Astrocyte (in vitro differentiated cells and primary cell): ENCODE results near the gene CNTNAP1. TPM values are rescaled to one million over a fixed set of nuclear protein-coding genes. Genes with fewer than 3 reads are reported as not detected.
"Not testable (repeated sequence)": the region's sequence is repeated elsewhere in the genome, so short reads cannot be mapped to it uniquely, and the experiment has no call there.

Experiments
- DNase-seq: peaks from one replicate; pipeline ENCODE4 v3.0.0-alpha.2; 2010; ENCODE audit warnings: low read depth
- FAIRE-seq: peaks from 2 replicates; lab custom pipeline; 2011; peaks lifted over from hg19 to GRCh38; lab: Jason Lieb, UNC
- H2AFZ ChIP-seq: 2 replicates; pipeline ENCODE4 v1.6.0; 2012; ENCODE audit warnings: low read depth, low read length, inconsistent platforms
- H3K27ac ChIP-seq: 2 replicates; pipeline ENCODE4 v1.5.1; 2011; ENCODE audit warnings: low read depth, low read length, inconsistent platforms
- H3K27me3 ChIP-seq: 2 replicates; pipeline ENCODE4 v1.6.0; 2011; ENCODE audit warnings: low read length, inconsistent platforms; ENCODE audit not compliant: insufficient read depth
- H3K36me3 ChIP-seq: 2 replicates; pipeline ENCODE4 v1.5.1; 2011; ENCODE audit warnings: low read length, inconsistent platforms; ENCODE audit not compliant: insufficient read depth
- H3K4me1 ChIP-seq: 2 replicates; pipeline ENCODE4 v1.5.1; 2011; ENCODE audit warnings: low read length, inconsistent platforms; ENCODE audit not compliant: insufficient read depth
- H3K4me2 ChIP-seq: 2 replicates; pipeline ENCODE4 v1.6.0; 2012; ENCODE audit warnings: low read length, inconsistent platforms
- H3K4me3 ChIP-seq: 2 replicates; pipeline ENCODE4 v1.5.1; 2011; ENCODE audit warnings: low read depth, mild to moderate bottlenecking, low read length, inconsistent platforms; ENCODE audit not compliant: insufficient read depth
- H3K79me2 ChIP-seq: 2 replicates; pipeline ENCODE4 v1.6.0; 2012; ENCODE audit warnings: mild to moderate bottlenecking, low read length, inconsistent platforms; ENCODE audit not compliant: insufficient read depth
- H3K9ac ChIP-seq: 2 replicates; pipeline ENCODE4 v1.6.0; 2012; ENCODE audit warnings: mild to moderate bottlenecking, low read length, inconsistent platforms
- H3K9me3 ChIP-seq: 2 replicates; pipeline ENCODE4 v1.5.1; 2012; ENCODE audit warnings: low read depth, mild to moderate bottlenecking, low read length, inconsistent platforms; ENCODE audit not compliant: insufficient read depth
- H4K20me1 ChIP-seq: 2 replicates; pipeline ENCODE4 v1.6.0; 2012; ENCODE audit warnings: low read length, inconsistent platforms; ENCODE audit not compliant: insufficient read depth
- H3K27ac Mint-ChIP-seq: one replicate; pipeline ENCODE4 v1.8.0; 2021; ENCODE audit warnings: mild to moderate bottlenecking, mixed read lengths; ENCODE audit not compliant: unreplicated experiment
- H3K27me3 Mint-ChIP-seq: one replicate; pipeline ENCODE4 v1.8.0; 2021; ENCODE audit warnings: low read depth, mixed read lengths; ENCODE audit not compliant: unreplicated experiment
- H3K36me3 Mint-ChIP-seq: one replicate; pipeline ENCODE4 v1.8.0; 2021; ENCODE audit warnings: low read depth, mixed read lengths; ENCODE audit not compliant: unreplicated experiment
- H3K4me1 Mint-ChIP-seq: one replicate; pipeline ENCODE4 v1.8.0; 2021; ENCODE audit warnings: low read depth, mixed read lengths; ENCODE audit not compliant: unreplicated experiment
- H3K4me3 Mint-ChIP-seq: one replicate; pipeline ENCODE4 v1.8.0; 2021; ENCODE audit warnings: mild to moderate bottlenecking, moderate library complexity, mixed read lengths; ENCODE audit not compliant: unreplicated experiment
- H3K9me3 Mint-ChIP-seq: one replicate; pipeline ENCODE4 v1.8.0; 2021; ENCODE audit warnings: mild to moderate bottlenecking, mixed read lengths; ENCODE audit not compliant: unreplicated experiment
- EZH2 ChIP-seq: IDR thresholded peaks from 2 replicates; pipeline ENCODE4 v1.6.1; 2012; ENCODE audit warnings: mild to moderate bottlenecking, low read length, inconsistent platforms; ENCODE audit not compliant: insufficient read depth
- total RNA-seq: library from RNA; stranded (reverse); gene quantifications from 2 replicates; pipeline ENCODE4 v1.2.1, GENCODE V29; 2021
- TF ChIP-seq, protein P1 (sequence below): IDR thresholded peaks from 2 replicates; pipeline ENCODE4 v1.5.1; 2011; ENCODE audit warnings: low read depth, mild to moderate bottlenecking, inconsistent platforms, low read length, moderate library complexity; ENCODE audit not compliant: insufficient read depth

CNTNAP1 gene
- total RNA-seq, 1 donor from 2014 or later: 16.4 TPM

DNA sequence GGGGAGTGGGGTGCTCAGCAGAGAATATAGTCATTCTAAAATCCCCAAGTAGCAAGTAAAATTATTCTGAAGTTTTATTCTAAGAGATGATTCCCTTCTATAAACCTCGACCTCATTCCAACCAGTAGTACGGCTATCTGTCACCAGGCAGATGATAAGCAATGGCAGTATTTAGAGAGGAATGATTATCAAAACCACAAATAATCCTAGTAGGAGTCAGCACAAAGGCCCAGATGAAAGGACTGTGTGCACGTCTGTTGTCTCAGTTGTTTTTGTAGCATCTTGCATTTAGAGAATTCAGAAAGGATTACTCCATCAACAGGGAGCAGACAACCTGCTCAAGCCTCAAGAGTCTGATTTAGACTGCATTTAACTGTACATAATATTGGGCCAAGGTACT, 41.3 kb downstream of the CNTNAP1 start:
- DNase-seq: no peak
- Histone ChIP-seq H3K4me2 (no peak overlapping the region), H3K4me1 (no peaks in the 10 kb centered on the region), H3K4me3 (no peak overlapping the region), H3K9me3 (no peaks in the 10 kb centered on the region), H2AFZ (no peak overlapping the region), H3K79me2 (no peaks in the 10 kb centered on the region), H3K27me3 (no peaks in the 10 kb centered on the region), H3K36me3 (peaks cover 36% of the 10 kb centered on the region), H4K20me1 (no peaks in the 10 kb centered on the region), H3K27ac (no peak overlapping the region), H3K9ac (no peak overlapping the region)
- no peak overlapping the region for H3K27ac Mint-ChIP-seq
- no peak overlapping the region for H3K4me3 Mint-ChIP-seq
- no peak for TF ChIP-seq EZH2
- TF ChIP-seq, protein P1, sequence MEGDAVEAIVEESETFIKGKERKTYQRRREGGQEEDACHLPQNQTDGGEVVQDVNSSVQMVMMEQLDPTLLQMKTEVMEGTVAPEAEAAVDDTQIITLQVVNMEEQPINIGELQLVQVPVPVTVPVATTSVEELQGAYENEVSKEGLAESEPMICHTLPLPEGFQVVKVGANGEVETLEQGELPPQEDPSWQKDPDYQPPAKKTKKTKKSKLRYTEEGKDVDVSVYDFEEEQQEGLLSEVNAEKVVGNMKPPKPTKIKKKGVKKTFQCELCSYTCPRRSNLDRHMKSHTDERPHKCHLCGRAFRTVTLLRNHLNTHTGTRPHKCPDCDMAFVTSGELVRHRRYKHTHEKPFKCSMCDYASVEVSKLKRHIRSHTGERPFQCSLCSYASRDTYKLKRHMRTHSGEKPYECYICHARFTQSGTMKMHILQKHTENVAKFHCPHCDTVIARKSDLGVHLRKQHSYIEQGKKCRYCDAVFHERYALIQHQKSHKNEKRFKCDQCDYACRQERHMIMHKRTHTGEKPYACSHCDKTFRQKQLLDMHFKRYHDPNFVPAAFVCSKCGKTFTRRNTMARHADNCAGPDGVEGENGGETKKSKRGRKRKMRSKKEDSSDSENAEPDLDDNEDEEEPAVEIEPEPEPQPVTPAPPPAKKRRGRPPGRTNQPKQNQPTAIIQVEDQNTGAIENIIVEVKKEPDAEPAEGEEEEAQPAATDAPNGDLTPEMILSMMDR: no peak
- no peaks in the 10 kb centered on the region for H3K9me3 Mint-ChIP-seq
- H3K36me3 Mint-ChIP-seq: peaks cover 5% of the 10 kb centered on the region
- FAIRE-seq: no peak
- no peaks in the 10 kb centered on the region for H3K4me1 Mint-ChIP-seq
- no peaks in the 10 kb centered on the region for H3K27me3 Mint-ChIP-seq

DNA sequence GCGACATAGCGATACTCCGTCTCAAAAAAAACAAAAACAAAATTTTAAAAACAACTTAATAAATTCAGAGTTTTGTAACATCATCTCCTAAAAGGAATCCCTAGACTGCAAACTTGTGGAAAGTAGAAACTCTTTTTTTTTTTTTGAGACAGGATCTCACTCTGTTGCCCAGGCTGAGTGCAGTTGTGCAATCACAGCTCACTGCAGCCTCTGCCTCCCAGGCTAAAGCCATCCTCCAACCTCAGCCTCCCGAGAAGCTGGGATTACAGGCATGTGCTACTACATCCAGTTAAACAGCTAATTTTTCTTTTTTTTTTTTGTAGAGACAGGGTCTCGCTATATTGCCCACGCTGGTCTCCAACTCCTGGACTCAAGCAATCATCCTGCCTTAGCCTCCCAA, 42.8 kb downstream of the CNTNAP1 start:
- no peaks in the 10 kb centered on the region for H3K9me3 ChIP-seq
- TF ChIP-seq, protein P1: no peak
- no peak for TF ChIP-seq EZH2
- Mint-ChIP-seq H3K4me1 (no peaks in the 10 kb centered on the region), H3K36me3 (peaks cover 6% of the 10 kb centered on the region), H3K9me3 (no peaks in the 10 kb centered on the region), H3K27ac (no peak overlapping the region), H3K27me3 (no peaks in the 10 kb centered on the region), H3K4me3 (no peak overlapping the region)
- H3K27me3 ChIP-seq: no peaks in the 10 kb centered on the region
- H3K79me2 ChIP-seq: no peaks in the 10 kb centered on the region
- no peak overlapping the region for H3K4me2 ChIP-seq
- no peak overlapping the region for H2AFZ ChIP-seq
- peaks cover 35% of the 10 kb centered on the region for H3K36me3 ChIP-seq
- H3K4me3 ChIP-seq: no peak overlapping the region
- H3K9ac ChIP-seq: no peak overlapping the region
- no peaks in the 10 kb centered on the region for H3K4me1 ChIP-seq
- DNase-seq (no peak), FAIRE-seq (no peak)
- no peak overlapping the region for H3K27ac ChIP-seq
- H4K20me1 ChIP-seq: no peaks in the 10 kb centered on the region

DNA sequence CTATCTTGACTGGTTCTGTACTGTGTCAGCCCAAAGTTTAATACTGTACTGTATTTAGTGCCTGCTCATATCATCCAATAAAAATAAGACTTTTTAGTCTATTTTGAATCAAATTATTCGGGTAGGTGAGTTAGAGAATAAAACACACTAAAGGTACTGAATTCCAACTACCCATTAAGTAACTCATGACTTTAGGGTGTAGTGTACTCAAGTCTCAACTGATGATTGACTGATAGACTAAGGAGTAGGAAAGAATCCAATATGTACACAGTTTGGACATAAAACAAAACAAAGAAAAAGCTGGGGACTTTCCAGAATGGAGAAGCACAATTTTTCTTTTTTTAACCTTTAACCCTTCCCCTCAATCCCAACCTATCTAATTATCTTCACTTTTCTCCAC, 58.4 kb downstream of the CNTNAP1 start:
- Mint-ChIP-seq H3K36me3 (no peaks in the 10 kb centered on the region), H3K4me3 (no peak overlapping the region), H3K27me3 (peaks cover 2% of the 10 kb centered on the region), H3K27ac (no peak overlapping the region), H3K9me3 (no peaks in the 10 kb centered on the region), H3K4me1 (peaks cover 5% of the 10 kb centered on the region)
- no peak overlapping the region for H3K27ac ChIP-seq
- no peaks in the 10 kb centered on the region for H4K20me1 ChIP-seq
- H3K36me3 ChIP-seq: no peaks in the 10 kb centered on the region
- peaks cover 10% of the 10 kb centered on the region for H3K4me1 ChIP-seq
- TF ChIP-seq, protein P1: no peak
- no peak for TF ChIP-seq EZH2
- H3K9me3 ChIP-seq: peaks cover 3% of the 10 kb centered on the region
- DNase-seq (no peak), FAIRE-seq (no peak)
- no peak overlapping the region for H3K9ac ChIP-seq
- no peak overlapping the region for H2AFZ ChIP-seq
- H3K4me2 ChIP-seq: no peak overlapping the region
- H3K4me3 ChIP-seq: no peak overlapping the region
- H3K27me3 ChIP-seq: no peaks in the 10 kb centered on the region
- peaks cover 18% of the 10 kb centered on the region for H3K79me2 ChIP-seq

DNA sequence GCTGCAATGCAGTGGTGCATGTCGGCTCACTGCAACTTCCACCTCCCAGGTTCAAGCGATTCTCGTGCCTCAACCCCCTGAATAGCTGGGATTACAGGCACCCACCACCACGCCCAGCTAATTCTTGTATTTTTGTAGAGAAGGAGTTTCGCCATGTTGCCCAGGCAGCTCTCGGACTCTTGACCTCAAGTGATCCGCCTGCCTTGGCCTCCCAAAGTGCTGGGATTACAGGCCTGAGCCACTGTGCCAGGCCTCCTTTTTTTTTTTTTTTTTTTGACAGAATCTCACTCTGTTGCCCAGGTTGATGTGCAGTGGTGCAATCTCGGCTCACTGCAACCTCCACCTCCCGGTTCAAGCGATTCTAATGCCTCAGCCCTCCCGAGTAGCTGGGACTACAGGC, 60.6 kb downstream of the CNTNAP1 start:
- not testable (repeated sequence) for H3K9ac ChIP-seq, H3K27me3 ChIP-seq, H3K4me3 ChIP-seq, H3K4me1 Mint-ChIP-seq, H3K27me3 Mint-ChIP-seq, H2AFZ ChIP-seq, H3K4me3 Mint-ChIP-seq, H3K36me3 Mint-ChIP-seq, DNase-seq, H4K20me1 ChIP-seq, H3K36me3 ChIP-seq, H3K9me3 Mint-ChIP-seq, H3K27ac ChIP-seq, H3K9me3 ChIP-seq, H3K4me2 ChIP-seq, FAIRE-seq
- peaks cover 10% of the 10 kb centered on the region for H3K4me1 ChIP-seq
- peaks cover 18% of the 10 kb centered on the region for H3K79me2 ChIP-seq
- peak overlapping the region; percentile 34 for H3K27ac Mint-ChIP-seq
